Measurements from ENCODE around the gene CCDC28B. TPM values are rescaled to one million over a fixed set of nuclear protein-coding genes. Genes with fewer than 3 reads are reported as not detected.
A peak's percentile ranks its signal among the peaks of the same experiment; 100 is the strongest.
"Not testable (repeated sequence)": the region's sequence is repeated elsewhere in the genome, so short reads cannot be mapped to it uniquely, and the experiment has no call there.

Gene CCDC28B
- total RNA-seq, 4 donors from 2014 or later = 16.4 to 79.0 (median 56.8) TPM

- H3K36me3 ChIP-seq = peaks cover 7 to 86% of the 10 kb centered on the region in 2 donors
- intact Hi-C loops (cut with DNase I; ENCODE audit: low total_unique reads) (no loop called here), in situ Hi-C loops (cut with MboI; ENCODE audit: low sequenced_read_pairs in 4 of 4) (no loop called here)
- H3K4me1 ChIP-seq = peaks cover 0 to 10% of the 10 kb centered on the region in 2 donors
- TF ChIP-seq POLR2A (IDR thresholded peaks at IDR 0.05) = no peak
- no peaks in the 10 kb centered on the region for H3K9me3 ChIP-seq
- no peak overlapping the region for H3K27ac ChIP-seq
- DNase-seq (no peak), ATAC-seq (no peak)
- H3K4me3 ChIP-seq = no peak overlapping the region
- H3K27me3 ChIP-seq = no peaks in the 10 kb centered on the region
These were observed 37.0 kb upstream of the CCDC28B start for GRCh38 chr1:32163405-32163804.

GRCh38 chr1:32165633-32166032 lies 34.8 kb upstream of the CCDC28B start:
- ATAC-seq (peak in 1 of 2 donors; percentile 75), DNase-seq (peak in 1 of 2 donors; percentile 61)
- H3K27ac ChIP-seq = peak overlapping the region in 3 of 4 donors; percentile 27 to 77 (median 65)
- H3K4me1 ChIP-seq; H3K27me3 ChIP-seq; H3K4me3 ChIP-seq; H3K9me3 ChIP-seq; in situ Hi-C loops (cut with MboI; ENCODE audit: low sequenced_read_pairs in 4 of 4); intact Hi-C loops (cut with DNase I; ENCODE audit: low total_unique reads): not testable (repeated sequence)
- peaks cover 4 to 83% of the 10 kb centered on the region in 2 donors for H3K36me3 ChIP-seq

- Histone ChIP-seq H3K36me3 (peaks cover 0 to 78% of the 10 kb centered on the region in 2 donors), H3K4me1 (peaks cover 0 to under 1% of the 10 kb centered on the region in 2 donors), H3K27ac (no peak overlapping the region), H3K9me3 (no peaks in the 10 kb centered on the region), H3K27me3 (no peaks in the 10 kb centered on the region), H3K4me3 (no peak overlapping the region)
- ATAC-seq (no peak), DNase-seq (no peak)
- no peak for TF ChIP-seq POLR2A (IDR thresholded peaks at IDR 0.05)
- TF ChIP-seq CTCF (IDR thresholded peaks at IDR 0.05 in 4 of 5, conservative IDR thresholded peaks at IDR 0.05 in 1 of 5) = no peak
- in situ Hi-C loops (cut with MboI; ENCODE audit: low sequenced_read_pairs in 4 of 4) (no loop called here), intact Hi-C loops (cut with DNase I; ENCODE audit: low total_unique reads) (no loop called here)
These were observed 29.4 kb upstream of the CCDC28B start for GRCh38 chr1:32170991-32171390.

- Histone ChIP-seq H3K27me3 (no peaks in the 10 kb centered on the region), H3K9me3 (no peaks in the 10 kb centered on the region), H3K36me3 (peaks cover 0 to 64% of the 10 kb centered on the region in 2 donors), H3K4me3 (no peak overlapping the region), H3K4me1 (no peaks in the 10 kb centered on the region), H3K27ac (no peak overlapping the region)
- DNase-seq (peak in 1 of 2 donors; percentile 4), ATAC-seq (no peak)
- TF ChIP-seq POLR2A (IDR thresholded peaks at IDR 0.05) = no peak
- TF ChIP-seq CTCF (IDR thresholded peaks at IDR 0.05 in 4 of 5, conservative IDR thresholded peaks at IDR 0.05 in 1 of 5) = no peak
- intact Hi-C loops (cut with DNase I; ENCODE audit: low total_unique reads) (no loop called here), in situ Hi-C loops (cut with MboI; ENCODE audit: low sequenced_read_pairs in 4 of 4) (no loop called here)
These were observed 27.7 kb upstream of the CCDC28B start for GRCh38 chr1:32172621-32173245.

GRCh38 chr1:32178380-32179192 lies 21.8 kb upstream of the CCDC28B start:
- ATAC-seq (no peak), DNase-seq (peak in 1 of 2 donors; percentile 5)
- TF ChIP-seq POLR2A (IDR thresholded peaks at IDR 0.05) = no peak
- TF ChIP-seq CTCF (IDR thresholded peaks at IDR 0.05 in 4 of 5, conservative IDR thresholded peaks at IDR 0.05 in 1 of 5) = no peak
- peak overlapping the region; percentile 92 to 98 (median 94) for H3K27ac ChIP-seq
- intact Hi-C loops (cut with DNase I; ENCODE audit: low total_unique reads) (loop anchor here (2.0 to 5.0 kb wide), 2 partner anchors 22 to 71 kb away; partner anchors contain the start of genes CCDC28B and KPNA6), in situ Hi-C loops (cut with MboI; ENCODE audit: low sequenced_read_pairs in 4 of 4) (no loop called here)
- H3K4me1 ChIP-seq = peaks cover 26 to 30% of the 10 kb centered on the region in 2 donors
- H3K27me3 ChIP-seq = no peaks in the 10 kb centered on the region
- H3K4me3 ChIP-seq = peak overlapping the region; percentile 69 to 84 (median 76)
- peaks cover 0 to 28% of the 10 kb centered on the region in 2 donors for H3K36me3 ChIP-seq
- H3K9me3 ChIP-seq = no peaks in the 10 kb centered on the region
